GM12878 (cell line): ENCODE results near the gene TCEAL4. TPM values are rescaled to one million over a fixed set of nuclear protein-coding genes. Genes with fewer than 3 reads are reported as not detected.

Source experiments
- BACH1 ChIP-seq: fragments of 450-650 bp; IDR thresholded peaks from 2 replicates; pipeline ENCODE4 v1.6.1; 2017; ENCODE audit warnings: mild to moderate bottlenecking, borderline replicate concordance
- BCL11A ChIP-seq: IDR thresholded peaks from 2 replicates; pipeline ENCODE4 v1.6.1; 2011; ENCODE audit warnings: low read depth, low read length
- BHLHE40 ChIP-seq, 2 experiments: fragments of 450-650 bp in 1 of 2; IDR thresholded peaks; 2 replicates each; pipeline ENCODE4 v1.6.1; 2011 to 2017; ENCODE audit warnings: low read depth in 2 of 2, borderline replicate concordance in 1 of 2, improper control_type of control experiment in 1 of 2, low read length in 1 of 2, mild to moderate bottlenecking in 1 of 2
- LARP7 ChIP-seq: fragments of 450-650 bp; IDR thresholded peaks from 2 replicates; pipeline ENCODE4 v1.6.1; 2017; ENCODE audit warnings: mild to moderate bottlenecking
- MXI1 ChIP-seq: fragments of 150-350 bp; IDR thresholded peaks from 2 replicates; pipeline ENCODE4 v1.6.1; 2011; ENCODE audit warnings: low read depth, mild to moderate bottlenecking, inconsistent platforms, low read length, improper control_type of control experiment
- NFXL1 ChIP-seq: fragments of 450-650 bp; IDR thresholded peaks from 2 replicates; pipeline ENCODE4 v1.6.1; 2017; ENCODE audit warnings: antibody characterized with exemption, mild to moderate bottlenecking, borderline replicate concordance
- POLR2A ChIP-seq: IDR thresholded peaks from 2 replicates; pipeline ENCODE4 v1.6.1; 2011; ENCODE audit warnings: low read depth, mild to moderate bottlenecking, low read length
- RAD51 ChIP-seq: fragments of 450-650 bp; IDR thresholded peaks from 2 replicates; pipeline ENCODE4 v1.6.1; 2016; ENCODE audit warnings: moderate library complexity, mild to moderate bottlenecking, inconsistent platforms
- RB1 ChIP-seq: fragments of 450-650 bp; formaldehyde crosslinking; IDR thresholded peaks from 2 replicates; pipeline ENCODE4 v1.6.1; 2017; ENCODE audit warnings: mild to moderate bottlenecking, borderline replicate concordance
- SP1 ChIP-seq: IDR thresholded peaks from one replicate; pipeline ENCODE4 v1.6.1; 2011; ENCODE audit warnings: low read depth, low read length
- TARDBP ChIP-seq: IDR thresholded peaks from 2 replicates; pipeline ENCODE4 v1.6.1; 2016; ENCODE audit warnings: borderline replicate concordance
- ZNF384 ChIP-seq: IDR thresholded peaks from 2 replicates; pipeline ENCODE4 v1.6.1; 2012; ENCODE audit warnings: low read depth, mild to moderate bottlenecking, low read length, improper control_type of control experiment, borderline replicate concordance
- polyA plus RNA-seq, 11 experiments: library from polyadenylated mRNA; depleted of rRNA in 4 of 11; unstranded in 6 of 11; stranded (reverse) in 5 of 11; fragments of >200 nt; fragmentation: Nextera tagmentation in 4 of 11; fragmentation: Illumina TruSeq in 1 of 11; extraction: Ambion mirVana in 4 of 11; extraction: Trizol in 1 of 11; gene quantifications; 1 replicate in 1 of 11; 2 replicates in 10 of 11; pipeline versions ENCODE4 v1.2.1 to v1.2.3, GENCODE V29; 2011 to 2016; ENCODE audit warnings: inconsistent platforms in 2 of 11, missing spikeins in 2 of 11, low read depth in 1 of 11
- total RNA-seq, 4 experiments: library from RNA; depleted of rRNA in 3 of 4; stranded (reverse); fragments of >200 nt in 3 of 4; fragmentation: Illumina TruSeq in 1 of 4; extraction: Trizol in 1 of 4; gene quantifications; 2 replicates each; pipeline versions ENCODE4 v1.2.1 to v1.2.3, GENCODE V29; 2013 to 2021
- TF ChIP-seq, protein P1 (sequence below), 3 experiments: IDR thresholded peaks in 2 of 3; conservative IDR thresholded peaks in 1 of 3; 2 replicates each; pipeline ENCODE4 v1.5.1; 2011; ENCODE audit warnings: low read depth in 3 of 3, low read length in 3 of 3, mild to moderate bottlenecking in 3 of 3, control low read depth in 2 of 3, moderate library complexity in 2 of 3, inconsistent platforms in 1 of 3, mixed read lengths in 1 of 3; ENCODE audit not compliant: control insufficient read depth in 2 of 3, insufficient read depth in 1 of 3; ENCODE audit errors: extremely low read depth in 1 of 3
- TF ChIP-seq, protein P2 (sequence below): fragments of 450-650 bp; IDR thresholded peaks from 2 replicates; pipeline ENCODE4 v1.6.1; 2014; ENCODE audit warnings: mild to moderate bottlenecking
- TF ChIP-seq, protein P3 (sequence below): fragments of 450-650 bp; formaldehyde crosslinking; IDR thresholded peaks from 2 replicates; pipeline ENCODE4 v1.4.0; 2020; ENCODE audit warnings: mild to moderate bottlenecking, moderate library complexity
- TF ChIP-seq, protein P4 (sequence below): IDR thresholded peaks from 2 replicates; pipeline ENCODE4 v1.6.1; 2011; ENCODE audit warnings: low read depth, mild to moderate bottlenecking, low read length, moderate library complexity, borderline replicate concordance; ENCODE audit errors: extremely low read depth

Gene TCEAL4
- total and polyA plus RNA-seq, 10 of the 15 experiments (the other 5 are each of a cell fraction or from before 2014, with no cell fraction given), result 9.6 to 63.8 (median 32.1) TPM

DNA sequence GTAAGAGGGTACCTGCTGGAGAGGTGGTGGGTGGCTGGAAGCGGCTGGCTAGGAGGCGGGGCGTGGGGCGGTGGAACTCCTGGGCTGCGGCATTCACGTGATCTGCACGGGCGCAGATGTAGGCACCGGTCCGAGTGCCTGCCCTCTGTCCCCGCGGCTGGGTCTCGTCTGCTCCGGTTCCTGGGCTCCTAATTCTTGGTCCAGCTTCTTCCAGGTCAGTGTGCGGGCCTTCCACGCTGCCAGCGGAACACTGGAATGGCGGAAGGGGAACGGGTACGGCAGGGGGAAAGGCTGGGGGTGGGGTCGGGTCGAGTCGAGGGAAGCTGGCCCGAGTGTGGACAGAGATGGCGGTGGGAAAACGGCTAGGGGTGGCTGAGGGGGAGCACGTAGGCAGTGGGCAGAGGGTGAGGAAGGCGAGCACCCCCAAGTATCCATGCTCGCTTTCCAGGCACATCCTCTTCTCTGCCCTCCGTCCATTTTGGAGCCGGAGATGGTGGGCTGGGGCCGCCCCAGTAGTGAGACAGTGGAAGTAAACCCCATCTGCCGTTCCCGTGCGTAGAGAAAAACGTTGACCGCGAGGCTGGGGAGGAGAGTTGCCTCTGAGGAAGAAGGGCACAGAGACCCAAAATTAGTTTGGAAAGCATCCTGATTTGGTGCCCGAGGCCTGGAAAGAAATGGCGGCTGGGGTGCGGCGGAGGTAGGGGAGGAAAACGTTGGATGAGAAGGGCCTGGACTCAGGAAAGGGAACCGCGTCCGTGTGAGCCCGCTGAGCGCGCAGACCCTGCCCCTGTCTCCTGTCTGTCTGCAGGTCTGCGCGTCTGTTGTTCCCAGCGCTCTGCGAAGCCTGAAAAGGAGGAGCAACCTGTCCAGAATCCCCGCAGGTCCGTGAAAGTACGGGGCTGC is at the start of gene TCEAL4 (continued):
- TF ChIP-seq SP1 (no peak), NFXL1 (no peak), BHLHE40 (IDR thresholded peaks at IDR 0.05; ENCODE audit: borderline replicate concordance in 1 of 2, low read depth in 2 of 2, low read length in 1 of 2) (peak; percentile 90 to 95), POLR2A (peak; percentile 75), BACH1 (no peak), ZNF384 (no peak), RAD51 (peak; percentile 13; the same call in 1 of the 2 replicates), RB1 (no peak), LARP7 (no peak), TARDBP (no peak), BCL11A (no peak), MXI1 (no peak)
- TF ChIP-seq, protein P1, sequence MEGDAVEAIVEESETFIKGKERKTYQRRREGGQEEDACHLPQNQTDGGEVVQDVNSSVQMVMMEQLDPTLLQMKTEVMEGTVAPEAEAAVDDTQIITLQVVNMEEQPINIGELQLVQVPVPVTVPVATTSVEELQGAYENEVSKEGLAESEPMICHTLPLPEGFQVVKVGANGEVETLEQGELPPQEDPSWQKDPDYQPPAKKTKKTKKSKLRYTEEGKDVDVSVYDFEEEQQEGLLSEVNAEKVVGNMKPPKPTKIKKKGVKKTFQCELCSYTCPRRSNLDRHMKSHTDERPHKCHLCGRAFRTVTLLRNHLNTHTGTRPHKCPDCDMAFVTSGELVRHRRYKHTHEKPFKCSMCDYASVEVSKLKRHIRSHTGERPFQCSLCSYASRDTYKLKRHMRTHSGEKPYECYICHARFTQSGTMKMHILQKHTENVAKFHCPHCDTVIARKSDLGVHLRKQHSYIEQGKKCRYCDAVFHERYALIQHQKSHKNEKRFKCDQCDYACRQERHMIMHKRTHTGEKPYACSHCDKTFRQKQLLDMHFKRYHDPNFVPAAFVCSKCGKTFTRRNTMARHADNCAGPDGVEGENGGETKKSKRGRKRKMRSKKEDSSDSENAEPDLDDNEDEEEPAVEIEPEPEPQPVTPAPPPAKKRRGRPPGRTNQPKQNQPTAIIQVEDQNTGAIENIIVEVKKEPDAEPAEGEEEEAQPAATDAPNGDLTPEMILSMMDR (IDR thresholded peaks at IDR 0.05 in 2 of 3, conservative IDR thresholded peaks at IDR 0.05 in 1 of 3; ENCODE audit: control insufficient read depth in 2 of 3, extremely low read depth in 1 of 3, insufficient read depth in 1 of 3, low read depth in 3 of 3, low read length in 3 of 3), result no peak
- TF ChIP-seq, protein P2, sequence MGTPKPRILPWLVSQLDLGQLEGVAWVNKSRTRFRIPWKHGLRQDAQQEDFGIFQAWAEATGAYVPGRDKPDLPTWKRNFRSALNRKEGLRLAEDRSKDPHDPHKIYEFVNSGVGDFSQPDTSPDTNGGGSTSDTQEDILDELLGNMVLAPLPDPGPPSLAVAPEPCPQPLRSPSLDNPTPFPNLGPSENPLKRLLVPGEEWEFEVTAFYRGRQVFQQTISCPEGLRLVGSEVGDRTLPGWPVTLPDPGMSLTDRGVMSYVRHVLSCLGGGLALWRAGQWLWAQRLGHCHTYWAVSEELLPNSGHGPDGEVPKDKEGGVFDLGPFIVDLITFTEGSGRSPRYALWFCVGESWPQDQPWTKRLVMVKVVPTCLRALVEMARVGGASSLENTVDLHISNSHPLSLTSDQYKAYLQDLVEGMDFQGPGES, result no peak
- TF ChIP-seq, protein P3, sequence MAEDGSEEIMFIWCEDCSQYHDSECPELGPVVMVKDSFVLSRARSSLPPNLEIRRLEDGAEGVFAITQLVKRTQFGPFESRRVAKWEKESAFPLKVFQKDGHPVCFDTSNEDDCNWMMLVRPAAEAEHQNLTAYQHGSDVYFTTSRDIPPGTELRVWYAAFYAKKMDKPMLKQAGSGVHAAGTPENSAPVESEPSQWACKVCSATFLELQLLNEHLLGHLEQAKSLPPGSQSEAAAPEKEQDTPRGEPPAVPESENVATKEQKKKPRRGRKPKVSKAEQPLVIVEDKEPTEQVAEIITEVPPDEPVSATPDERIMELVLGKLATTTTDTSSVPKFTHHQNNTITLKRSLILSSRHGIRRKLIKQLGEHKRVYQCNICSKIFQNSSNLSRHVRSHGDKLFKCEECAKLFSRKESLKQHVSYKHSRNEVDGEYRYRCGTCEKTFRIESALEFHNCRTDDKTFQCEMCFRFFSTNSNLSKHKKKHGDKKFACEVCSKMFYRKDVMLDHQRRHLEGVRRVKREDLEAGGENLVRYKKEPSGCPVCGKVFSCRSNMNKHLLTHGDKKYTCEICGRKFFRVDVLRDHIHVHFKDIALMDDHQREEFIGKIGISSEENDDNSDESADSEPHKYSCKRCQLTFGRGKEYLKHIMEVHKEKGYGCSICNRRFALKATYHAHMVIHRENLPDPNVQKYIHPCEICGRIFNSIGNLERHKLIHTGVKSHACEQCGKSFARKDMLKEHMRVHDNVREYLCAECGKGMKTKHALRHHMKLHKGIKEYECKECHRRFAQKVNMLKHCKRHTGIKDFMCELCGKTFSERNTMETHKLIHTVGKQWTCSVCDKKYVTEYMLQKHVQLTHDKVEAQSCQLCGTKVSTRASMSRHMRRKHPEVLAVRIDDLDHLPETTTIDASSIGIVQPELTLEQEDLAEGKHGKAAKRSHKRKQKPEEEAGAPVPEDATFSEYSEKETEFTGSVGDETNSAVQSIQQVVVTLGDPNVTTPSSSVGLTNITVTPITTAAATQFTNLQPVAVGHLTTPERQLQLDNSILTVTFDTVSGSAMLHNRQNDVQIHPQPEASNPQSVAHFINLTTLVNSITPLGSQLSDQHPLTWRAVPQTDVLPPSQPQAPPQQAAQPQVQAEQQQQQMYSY (CRISPR knock-in tag), result no peak
- TF ChIP-seq, protein P4, sequence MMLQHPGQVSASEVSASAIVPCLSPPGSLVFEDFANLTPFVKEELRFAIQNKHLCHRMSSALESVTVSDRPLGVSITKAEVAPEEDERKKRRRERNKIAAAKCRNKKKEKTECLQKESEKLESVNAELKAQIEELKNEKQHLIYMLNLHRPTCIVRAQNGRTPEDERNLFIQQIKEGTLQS, result no peak
